ENCODE data around the gene ITPR1.

DNA sequence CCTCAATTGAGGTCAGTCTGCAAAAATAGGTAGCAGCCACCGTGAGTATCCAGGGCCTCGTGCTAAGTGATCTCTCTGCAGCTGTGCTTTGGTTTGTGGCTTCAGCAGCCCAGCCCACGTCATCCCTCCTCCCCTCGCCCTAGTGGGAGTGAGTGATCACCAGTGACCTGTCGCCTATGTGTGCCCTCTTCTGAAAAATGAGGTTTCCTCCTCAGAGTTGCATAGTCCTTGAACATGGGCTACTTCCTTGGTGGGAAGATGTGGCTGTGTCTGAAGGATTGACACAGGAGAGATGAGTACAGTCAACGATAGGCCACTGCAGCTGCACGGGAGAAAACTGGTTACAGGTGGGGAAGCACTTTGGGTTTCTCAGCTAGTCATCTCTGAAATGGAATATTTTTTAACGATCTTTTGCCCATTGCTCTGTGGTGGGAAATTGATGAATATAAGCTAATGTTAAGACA is 341.3 kb downstream of the ITPR1 start:
- TF ChIP-seq, protein P1, sequence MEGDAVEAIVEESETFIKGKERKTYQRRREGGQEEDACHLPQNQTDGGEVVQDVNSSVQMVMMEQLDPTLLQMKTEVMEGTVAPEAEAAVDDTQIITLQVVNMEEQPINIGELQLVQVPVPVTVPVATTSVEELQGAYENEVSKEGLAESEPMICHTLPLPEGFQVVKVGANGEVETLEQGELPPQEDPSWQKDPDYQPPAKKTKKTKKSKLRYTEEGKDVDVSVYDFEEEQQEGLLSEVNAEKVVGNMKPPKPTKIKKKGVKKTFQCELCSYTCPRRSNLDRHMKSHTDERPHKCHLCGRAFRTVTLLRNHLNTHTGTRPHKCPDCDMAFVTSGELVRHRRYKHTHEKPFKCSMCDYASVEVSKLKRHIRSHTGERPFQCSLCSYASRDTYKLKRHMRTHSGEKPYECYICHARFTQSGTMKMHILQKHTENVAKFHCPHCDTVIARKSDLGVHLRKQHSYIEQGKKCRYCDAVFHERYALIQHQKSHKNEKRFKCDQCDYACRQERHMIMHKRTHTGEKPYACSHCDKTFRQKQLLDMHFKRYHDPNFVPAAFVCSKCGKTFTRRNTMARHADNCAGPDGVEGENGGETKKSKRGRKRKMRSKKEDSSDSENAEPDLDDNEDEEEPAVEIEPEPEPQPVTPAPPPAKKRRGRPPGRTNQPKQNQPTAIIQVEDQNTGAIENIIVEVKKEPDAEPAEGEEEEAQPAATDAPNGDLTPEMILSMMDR (conservative IDR thresholded peaks at IDR 0.05; ENCODE audit: low read length), result no peak
- TF ChIP-seq EZH2phosphoT487 (IDR thresholded peaks at IDR 0.05; ENCODE audit: borderline replicate concordance, low read depth, low read length), result no peak
